Cardiac muscle cell (in vitro differentiated cells and primary cell): ENCODE data around the gene OBP2B. TPM values are rescaled to one million over a fixed set of nuclear protein-coding genes. Genes with fewer than 3 reads are reported as not detected.
"Not testable (repeated sequence)": the region's sequence is repeated elsewhere in the genome, so short reads cannot be mapped to it uniquely, and the experiment has no call there.

ENCODE experiments used
- DNase-seq, 2 donors: peaks; one replicate each; pipeline versions ENCODE4 v3.0.0 to v3.0.0-alpha.2; 2010 to 2017; ENCODE audit warnings: low read depth in 1 of 2, low spot score in 1 of 2
- H3K27ac ChIP-seq: fragments of 200-600 bp; sonication (generic); 2 replicates; pipeline ENCODE4 v1.5.1; 2016
- H3K27me3 ChIP-seq: fragments of 200-600 bp; sonication (generic); 2 replicates; pipeline ENCODE4 v1.6.0; 2016; ENCODE audit warnings: control low read depth
- H3K36me3 ChIP-seq: fragments of 200-600 bp; sonication (generic); 2 replicates; pipeline ENCODE4 v1.5.1; 2016; ENCODE audit warnings: control low read depth
- H3K4me1 ChIP-seq: fragments of 200-600 bp; sonication (generic); 2 replicates; pipeline ENCODE4 v1.8.1; 2017; ENCODE audit warnings: low read depth, mild to moderate bottlenecking, mixed run types
- H3K4me3 ChIP-seq: fragments of 200-600 bp; sonication (generic); 2 replicates; pipeline ENCODE4 v1.5.1; 2016; ENCODE audit warnings: mild to moderate bottlenecking
- H3K9me3 ChIP-seq: fragments of 200-600 bp; sonication (generic); 2 replicates; pipeline ENCODE4 v1.5.1; 2017; ENCODE audit warnings: low read depth, mild to moderate bottlenecking, control low read depth
- polyA plus RNA-seq: library from polyadenylated mRNA; unstranded; fragments of >200 nt; fragmentation: Nextera tagmentation; extraction: Ambion mirVana; gene quantifications from 2 replicates; pipeline ENCODE4 v1.2.1, GENCODE V29; 2016
- total RNA-seq: library from RNA; depleted of rRNA; stranded (reverse); fragments of >200 nt; gene quantifications from 2 replicates; pipeline ENCODE4 v1.2.3, GENCODE V29; 2016
- TF ChIP-seq, protein P1 (sequence below): IDR thresholded peaks from 2 replicates; pipeline ENCODE4 v1.5.1; 2012; ENCODE audit warnings: low read depth, mild to moderate bottlenecking, low read length

OBP2B gene
- total and polyA plus RNA-seq, 2 experiments from 2014 or later: 0.35 TPM; not detected in 1

DNA sequence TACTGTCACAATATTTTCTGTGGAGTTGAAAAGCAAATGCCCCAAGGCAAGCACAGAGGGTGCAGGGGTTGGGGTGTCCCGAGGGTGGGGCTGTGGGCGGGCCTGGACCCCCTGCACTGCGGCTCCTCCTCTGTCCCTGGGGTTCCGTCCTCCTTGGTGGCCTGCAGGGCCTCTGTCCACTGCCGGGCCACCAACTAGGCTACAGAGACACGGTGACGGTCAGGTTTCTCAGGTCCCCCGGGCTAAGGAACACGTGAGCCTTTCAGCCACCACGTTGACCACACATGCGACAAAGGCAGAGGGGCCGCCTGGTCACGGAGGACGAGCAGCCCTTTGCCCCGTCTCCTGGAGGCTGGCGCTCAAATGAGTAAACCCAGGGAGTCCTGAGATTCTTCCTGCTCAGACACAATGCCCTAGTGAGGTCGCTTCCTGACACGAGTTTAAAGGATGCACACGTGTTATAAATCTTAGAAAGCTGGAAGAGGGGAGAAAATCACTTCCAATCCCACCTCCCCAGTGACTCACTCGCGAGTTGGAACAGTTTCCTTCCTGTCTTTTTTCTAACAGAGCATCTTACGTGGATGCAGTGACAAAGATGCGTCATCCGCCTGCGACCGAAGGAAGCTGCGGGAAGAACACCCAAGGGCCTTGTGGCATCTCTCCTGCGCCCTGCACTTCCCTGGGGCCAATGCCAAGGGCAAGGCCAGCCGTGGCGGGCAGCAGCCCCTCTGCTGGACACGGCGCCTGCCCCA lies 24.8 kb upstream of the OBP2B start:
- Histone ChIP-seq H3K9me3 (no peaks in the 10 kb centered on the region), H3K4me1 (no peaks in the 10 kb centered on the region), H3K27ac (no peak overlapping the region), H3K27me3 (no peaks in the 10 kb centered on the region), H3K4me3 (no peak overlapping the region), H3K36me3 (no peaks in the 10 kb centered on the region)
- DNase-seq: no peak
- TF ChIP-seq, protein P1, sequence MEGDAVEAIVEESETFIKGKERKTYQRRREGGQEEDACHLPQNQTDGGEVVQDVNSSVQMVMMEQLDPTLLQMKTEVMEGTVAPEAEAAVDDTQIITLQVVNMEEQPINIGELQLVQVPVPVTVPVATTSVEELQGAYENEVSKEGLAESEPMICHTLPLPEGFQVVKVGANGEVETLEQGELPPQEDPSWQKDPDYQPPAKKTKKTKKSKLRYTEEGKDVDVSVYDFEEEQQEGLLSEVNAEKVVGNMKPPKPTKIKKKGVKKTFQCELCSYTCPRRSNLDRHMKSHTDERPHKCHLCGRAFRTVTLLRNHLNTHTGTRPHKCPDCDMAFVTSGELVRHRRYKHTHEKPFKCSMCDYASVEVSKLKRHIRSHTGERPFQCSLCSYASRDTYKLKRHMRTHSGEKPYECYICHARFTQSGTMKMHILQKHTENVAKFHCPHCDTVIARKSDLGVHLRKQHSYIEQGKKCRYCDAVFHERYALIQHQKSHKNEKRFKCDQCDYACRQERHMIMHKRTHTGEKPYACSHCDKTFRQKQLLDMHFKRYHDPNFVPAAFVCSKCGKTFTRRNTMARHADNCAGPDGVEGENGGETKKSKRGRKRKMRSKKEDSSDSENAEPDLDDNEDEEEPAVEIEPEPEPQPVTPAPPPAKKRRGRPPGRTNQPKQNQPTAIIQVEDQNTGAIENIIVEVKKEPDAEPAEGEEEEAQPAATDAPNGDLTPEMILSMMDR: no peak

GRCh38 chr9:133231934-133232568 lies 23.0 kb upstream of the OBP2B start:
- H3K27me3 ChIP-seq, H3K36me3 ChIP-seq, H3K27ac ChIP-seq, H3K4me3 ChIP-seq, H3K4me1 ChIP-seq, DNase-seq, H3K9me3 ChIP-seq: not testable (repeated sequence)

GRCh38 chr9:133230514-133230913 lies 21.5 kb upstream of the OBP2B start:
- not testable (repeated sequence) for H3K4me1 ChIP-seq, H3K9me3 ChIP-seq, H3K27me3 ChIP-seq, H3K27ac ChIP-seq, H3K4me3 ChIP-seq, H3K36me3 ChIP-seq, DNase-seq

DNA sequence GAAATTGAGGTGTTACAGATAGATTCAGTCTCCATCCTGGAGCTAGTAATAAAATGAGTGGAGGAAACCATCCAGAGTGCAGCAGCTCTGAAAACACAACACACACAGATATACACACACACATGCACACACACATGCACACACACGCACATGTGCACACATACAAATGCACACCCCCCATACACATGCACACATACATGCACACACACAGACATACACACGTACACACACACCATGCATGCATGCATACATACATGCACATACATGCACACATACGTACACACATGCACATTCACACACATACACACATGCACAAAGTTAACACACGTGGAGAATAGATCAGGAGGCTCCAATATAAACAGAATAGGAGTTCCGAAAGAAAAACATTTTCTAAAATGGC lies 21.0 kb upstream of the OBP2B start:
- H3K9me3 ChIP-seq: no peaks in the 10 kb centered on the region
- TF ChIP-seq, protein P1: no peak
- H3K27ac ChIP-seq: no peak overlapping the region
- H3K27me3 ChIP-seq: no peaks in the 10 kb centered on the region
- no peaks in the 10 kb centered on the region for H3K4me1 ChIP-seq
- DNase-seq: no peak
- no peak overlapping the region for H3K4me3 ChIP-seq
- no peaks in the 10 kb centered on the region for H3K36me3 ChIP-seq

DNA sequence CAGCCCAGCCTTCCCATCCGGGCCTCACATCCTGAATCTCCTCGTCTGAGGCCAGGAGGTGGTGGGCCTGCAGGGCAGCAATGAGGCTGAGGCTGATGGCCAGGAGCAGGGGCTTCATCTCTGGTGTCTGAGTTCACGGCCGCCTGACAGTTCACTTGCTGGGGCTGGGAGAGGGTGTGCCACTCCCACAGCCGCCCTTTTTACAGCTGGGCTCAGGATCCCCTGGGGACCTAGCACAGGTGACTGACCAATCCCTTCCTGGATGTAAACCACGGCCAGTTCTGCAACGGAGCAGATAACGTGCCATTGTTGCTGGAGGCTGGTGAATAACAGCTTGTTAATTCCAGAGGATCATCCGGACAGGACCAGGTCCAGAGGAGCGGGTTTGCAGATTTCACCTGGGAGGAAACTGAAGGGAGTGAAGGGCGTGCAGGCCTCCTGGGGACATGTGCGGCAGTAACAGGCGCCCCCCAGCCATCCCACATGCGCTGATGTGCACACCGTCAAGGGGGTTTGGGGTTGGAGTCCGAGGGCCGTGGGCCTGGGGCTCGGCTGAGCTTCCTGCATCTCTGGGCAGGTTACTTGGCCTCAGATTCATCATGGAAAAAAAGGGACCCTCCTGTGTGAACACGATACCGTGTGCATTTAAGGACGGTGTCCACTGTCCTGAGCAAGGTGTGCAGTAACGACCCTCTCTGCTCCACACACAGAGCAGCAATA lies 19.6 kb upstream of the OBP2B start:
- not testable (repeated sequence) for DNase-seq, H3K27me3 ChIP-seq, H3K27ac ChIP-seq, H3K4me3 ChIP-seq, H3K9me3 ChIP-seq, H3K36me3 ChIP-seq, H3K4me1 ChIP-seq

DNA sequence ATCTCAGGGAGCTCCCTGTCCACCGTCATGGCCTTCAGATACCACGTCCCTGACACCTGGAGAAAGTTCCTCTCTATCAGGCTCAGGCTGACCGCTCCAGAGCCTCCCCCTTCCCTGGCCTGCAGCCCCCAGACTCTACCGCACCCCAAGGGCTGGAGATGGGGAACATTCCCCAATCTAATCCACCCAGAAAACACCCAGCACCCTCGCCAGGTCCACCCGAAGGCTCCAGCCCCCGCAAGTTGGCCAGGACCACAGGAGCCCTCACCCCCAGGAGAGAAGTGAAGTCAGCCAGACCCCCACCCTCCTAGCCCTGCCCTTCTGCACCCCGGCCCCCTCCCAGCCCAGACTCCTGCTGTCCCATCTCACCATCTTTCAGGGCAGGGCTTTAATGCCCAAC lies 18.9 kb upstream of the OBP2B start:
- H3K9me3 ChIP-seq, H3K27ac ChIP-seq, H3K36me3 ChIP-seq, H3K27me3 ChIP-seq, DNase-seq, H3K4me3 ChIP-seq, H3K4me1 ChIP-seq: not testable (repeated sequence)

DNA sequence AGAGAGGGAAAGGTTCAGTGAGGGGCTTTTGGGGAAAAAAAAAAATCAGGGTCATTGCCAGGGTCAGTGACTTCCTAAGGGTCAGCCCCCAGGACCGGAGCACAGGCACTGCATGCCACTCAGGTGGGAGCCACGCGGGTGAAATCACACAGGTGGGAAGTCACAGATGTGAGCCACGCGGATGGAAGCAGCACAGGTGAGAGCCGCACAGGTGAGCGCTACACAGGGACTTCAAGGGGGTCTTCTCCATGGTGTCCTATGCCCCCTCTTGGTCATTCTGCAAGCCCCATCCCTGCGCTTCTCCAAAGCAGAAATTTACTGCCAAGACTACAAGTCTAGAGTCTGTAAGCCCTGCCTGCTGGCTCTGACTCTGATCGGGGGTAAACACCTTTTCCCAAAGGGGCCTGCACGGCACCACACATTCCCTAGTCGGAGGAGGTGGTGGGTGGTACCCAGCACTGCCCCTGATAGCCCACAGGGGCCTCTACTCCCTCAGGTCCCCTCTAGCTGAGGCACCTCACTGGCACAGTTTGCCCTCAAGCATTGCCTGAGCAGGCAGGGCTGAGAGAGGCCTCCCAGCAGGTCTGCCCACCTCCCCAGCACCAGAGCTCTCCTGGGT lies 18.3 kb upstream of the OBP2B start:
- no peaks in the 10 kb centered on the region for H3K9me3 ChIP-seq
- TF ChIP-seq, protein P1: no peak
- no peak overlapping the region for H3K4me3 ChIP-seq
- H3K36me3 ChIP-seq: no peaks in the 10 kb centered on the region
- no peaks in the 10 kb centered on the region for H3K27me3 ChIP-seq
- no peaks in the 10 kb centered on the region for H3K4me1 ChIP-seq
- no peak overlapping the region for H3K27ac ChIP-seq
- DNase-seq: no peak
